Liver (tissue), 9 donors: ENCODE results near the gene SLC15A5. TPM values are rescaled to one million over a fixed set of nuclear protein-coding genes. Genes with fewer than 3 reads are reported as not detected.

Experiments used
- DNase-seq: peaks from one replicate; pipeline ENCODE4 v3.0.0-alpha.2; 2017; ENCODE audit warnings: low spot score
- H3K27ac ChIP-seq, 2 donors: one replicate each; pipeline ENCODE4 v1.7.0; 2013; ENCODE audit warnings: inconsistent platforms in 2 of 2, low read length in 2 of 2, control low read depth in 1 of 2, low read depth in 1 of 2, mild to moderate bottlenecking in 1 of 2
- H3K27me3 ChIP-seq, 4 donors: one replicate each; pipeline versions ENCODE4 v1.6.1 to v1.7.0; 2013; ENCODE audit warnings: low read length in 3 of 4, inconsistent platforms in 1 of 4, mild to moderate bottlenecking in 1 of 4, moderate library complexity in 1 of 4; ENCODE audit not compliant: control insufficient read depth in 4 of 4, insufficient read depth in 4 of 4
- H3K36me3 ChIP-seq, 4 donors: one replicate each; pipeline versions ENCODE4 v1.6.1 to v1.7.0; 2013; ENCODE audit warnings: low read length in 3 of 4, mild to moderate bottlenecking in 3 of 4, low read depth in 1 of 4, moderate library complexity in 1 of 4; ENCODE audit not compliant: control insufficient read depth in 4 of 4, insufficient read depth in 3 of 4
- H3K4me1 ChIP-seq, 4 donors: one replicate each; pipeline versions ENCODE4 v1.6.1 to v1.7.0; 2013; ENCODE audit warnings: low read length in 3 of 4, mild to moderate bottlenecking in 3 of 4, moderate library complexity in 1 of 4; ENCODE audit not compliant: control insufficient read depth in 4 of 4, insufficient read depth in 4 of 4
- H3K4me3 ChIP-seq, 3 donors: one replicate each; pipeline versions ENCODE4 v1.6.1 to v1.7.0; 2013; ENCODE audit warnings: low read length in 3 of 3, control low read depth in 1 of 3, low read depth in 1 of 3, mild to moderate bottlenecking in 1 of 3
- H3K9ac ChIP-seq, 2 donors: one replicate each; pipeline ENCODE4 v1.7.0; 2013; ENCODE audit warnings: low read length in 2 of 2, mild to moderate bottlenecking in 2 of 2, moderate library complexity in 2 of 2, control low read depth in 1 of 2, low read depth in 1 of 2
- H3K9me3 ChIP-seq, 4 donors: one replicate each; pipeline versions ENCODE4 v1.6.1 to v1.7.0; 2013; ENCODE audit warnings: low read length in 3 of 4; ENCODE audit not compliant: control insufficient read depth in 4 of 4
- EGR1 ChIP-seq, 2 donors: IDR thresholded peaks; 2 replicates each; pipeline ENCODE4 v1.6.1; 2016 to 2018; ENCODE audit warnings: antibody characterized with exemption in 2 of 2, low read depth in 2 of 2
- FOXA1 ChIP-seq: IDR thresholded peaks from 2 replicates; pipeline ENCODE4 v1.6.1; 2016; ENCODE audit warnings: antibody characterized with exemption
- FOXA2 ChIP-seq: IDR thresholded peaks from 2 replicates; pipeline ENCODE4 v1.6.1; 2016; ENCODE audit warnings: antibody characterized with exemption
- GABPA ChIP-seq, 2 donors: IDR thresholded peaks in 1 of 2; conservative IDR thresholded peaks in 1 of 2; 2 replicates each; pipeline ENCODE4 v1.6.1; 2016; ENCODE audit warnings: antibody characterized with exemption in 2 of 2, mild to moderate bottlenecking in 1 of 2, moderate library complexity in 1 of 2
- HNF4A ChIP-seq, 2 donors: conservative IDR thresholded peaks; 2 replicates each; pipeline ENCODE4 v1.6.1; 2016; ENCODE audit warnings: antibody characterized with exemption in 2 of 2, mild to moderate bottlenecking in 2 of 2
- JUND ChIP-seq, 2 donors: IDR thresholded peaks; 2 replicates each; pipeline ENCODE4 v1.6.1; 2016; ENCODE audit warnings: antibody characterized with exemption in 2 of 2
- MAX ChIP-seq: IDR thresholded peaks from 2 replicates; pipeline ENCODE4 v1.6.1; 2016; ENCODE audit warnings: antibody characterized with exemption
- NR2F2 ChIP-seq: IDR thresholded peaks from 2 replicates; pipeline ENCODE4 v1.6.1; 2016; ENCODE audit warnings: antibody characterized with exemption
- RAD21 ChIP-seq, 2 donors: IDR thresholded peaks; 2 replicates each; pipeline ENCODE4 v1.6.1; 2016; ENCODE audit warnings: antibody characterized with exemption in 2 of 2, mild to moderate bottlenecking in 2 of 2
- RXRA ChIP-seq, 2 donors: IDR thresholded peaks; 2 replicates each; pipeline ENCODE4 v1.6.1; 2017 to 2018; ENCODE audit warnings: antibody characterized with exemption in 2 of 2, mild to moderate bottlenecking in 1 of 2
- SP1 ChIP-seq: IDR thresholded peaks from 2 replicates; pipeline ENCODE4 v1.6.1; 2018; ENCODE audit warnings: antibody characterized with exemption, mild to moderate bottlenecking
- TAF1 ChIP-seq: conservative IDR thresholded peaks from 2 replicates; pipeline ENCODE4 v1.6.1; 2016; ENCODE audit warnings: antibody characterized with exemption, mild to moderate bottlenecking
- YY1 ChIP-seq: IDR thresholded peaks from 2 replicates; pipeline ENCODE4 v1.6.1; 2016; ENCODE audit warnings: antibody characterized with exemption, mild to moderate bottlenecking
- WGBS: extraction: QIAGEN DNeasy Blood & Tissue Kit; methylation state at CpG from one replicate; pipeline ENCODE4 v1.1.7; 2013; 5-methylcytosine and 5-hydroxymethylcytosine counted together
- polyA plus RNA-seq, 2 donors: library from polyadenylated mRNA; stranded (reverse) in 1 of 2; unstranded in 1 of 2; fragments of 200-250 nt in 1 of 2; fragments of >200 nt in 1 of 2; fragmentation: Nextera tagmentation in 1 of 2; extraction: Ambion mirVana in 1 of 2; gene quantifications; one replicate each; pipeline versions ENCODE4 v1.2.1 to v1.2.3, GENCODE V29; 2013 to 2015
- total RNA-seq, 2 donors: library from RNA; depleted of rRNA; stranded (reverse); fragments of >200 nt; gene quantifications; one replicate each; pipeline ENCODE4 v1.2.3, GENCODE V29; 2014
- TF ChIP-seq, protein P1 (sequence below): IDR thresholded peaks from 2 replicates; pipeline ENCODE4 v1.6.1; 2016; ENCODE audit warnings: antibody characterized with exemption
- TF ChIP-seq, protein P2 (sequence below): IDR thresholded peaks from 2 replicates; pipeline ENCODE4 v1.6.1; 2016; ENCODE audit warnings: antibody characterized with exemption, mild to moderate bottlenecking
- TF ChIP-seq, protein P3 (sequence below): fragments of 150-350 bp; IDR thresholded peaks from 2 replicates; pipeline ENCODE4 v1.5.1; 2017; ENCODE audit warnings: improper control_type of control experiment, low read depth, low read length; ENCODE audit not compliant: missing input control
- donor health status: healthy.
- donor health status: healthy.
- donor health status: healthy.
- donor health status: healthy.
- donor health status: healthy.

Gene SLC15A5
- total and polyA plus RNA-seq, 4 donors, result not detected

DNA sequence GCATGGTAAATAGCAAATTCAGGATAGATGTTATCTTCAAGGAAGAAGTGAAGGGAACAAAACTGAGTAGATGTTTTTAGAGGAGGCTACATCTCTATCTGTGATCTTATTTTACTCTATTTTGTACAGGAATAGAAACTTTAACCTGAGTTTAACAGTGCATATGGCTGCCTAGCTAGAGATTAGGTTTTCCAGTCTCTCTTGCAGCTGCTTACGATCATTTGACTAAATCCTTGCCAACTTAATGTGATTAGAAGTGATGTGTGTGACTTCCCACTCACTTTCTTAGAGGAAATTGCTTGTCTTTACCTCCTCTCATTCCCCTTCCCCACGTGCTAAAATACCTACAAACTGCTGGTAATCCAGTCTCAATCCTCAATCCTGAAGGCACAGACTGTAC is 26.5 kb upstream of the SLC15A5 start:
- no peaks in the 10 kb centered on the region for H3K36me3 ChIP-seq
- H3K27me3 ChIP-seq, result no peaks in the 10 kb centered on the region
- 58% methylated on average over 2 of the region's 2 CpGs for WGBS
- TF ChIP-seq RAD21 (IDR thresholded peaks at IDR 0.05), result no peak
- TF ChIP-seq MAX, result no peak
- TF ChIP-seq FOXA2, result no peak
- no peak for TF ChIP-seq GABPA (IDR thresholded peaks at IDR 0.05 in 1 of 2, conservative IDR thresholded peaks at IDR 0.05 in 1 of 2)
- no peak for TF ChIP-seq NR2F2
- TF ChIP-seq EGR1 (IDR thresholded peaks at IDR 0.05; ENCODE audit: low read depth in 2 of 2), result no peak
- TF ChIP-seq, protein P1, sequence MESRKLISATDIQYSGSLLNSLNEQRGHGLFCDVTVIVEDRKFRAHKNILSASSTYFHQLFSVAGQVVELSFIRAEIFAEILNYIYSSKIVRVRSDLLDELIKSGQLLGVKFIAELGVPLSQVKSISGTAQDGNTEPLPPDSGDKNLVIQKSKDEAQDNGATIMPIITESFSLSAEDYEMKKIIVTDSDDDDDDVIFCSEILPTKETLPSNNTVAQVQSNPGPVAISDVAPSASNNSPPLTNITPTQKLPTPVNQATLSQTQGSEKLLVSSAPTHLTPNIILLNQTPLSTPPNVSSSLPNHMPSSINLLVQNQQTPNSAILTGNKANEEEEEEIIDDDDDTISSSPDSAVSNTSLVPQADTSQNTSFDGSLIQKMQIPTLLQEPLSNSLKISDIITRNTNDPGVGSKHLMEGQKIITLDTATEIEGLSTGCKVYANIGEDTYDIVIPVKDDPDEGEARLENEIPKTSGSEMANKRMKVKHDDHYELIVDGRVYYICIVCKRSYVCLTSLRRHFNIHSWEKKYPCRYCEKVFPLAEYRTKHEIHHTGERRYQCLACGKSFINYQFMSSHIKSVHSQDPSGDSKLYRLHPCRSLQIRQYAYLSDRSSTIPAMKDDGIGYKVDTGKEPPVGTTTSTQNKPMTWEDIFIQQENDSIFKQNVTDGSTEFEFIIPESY, result no peak
- TF ChIP-seq RXRA (IDR thresholded peaks at IDR 0.05), result no peak
- TF ChIP-seq, protein P2, sequence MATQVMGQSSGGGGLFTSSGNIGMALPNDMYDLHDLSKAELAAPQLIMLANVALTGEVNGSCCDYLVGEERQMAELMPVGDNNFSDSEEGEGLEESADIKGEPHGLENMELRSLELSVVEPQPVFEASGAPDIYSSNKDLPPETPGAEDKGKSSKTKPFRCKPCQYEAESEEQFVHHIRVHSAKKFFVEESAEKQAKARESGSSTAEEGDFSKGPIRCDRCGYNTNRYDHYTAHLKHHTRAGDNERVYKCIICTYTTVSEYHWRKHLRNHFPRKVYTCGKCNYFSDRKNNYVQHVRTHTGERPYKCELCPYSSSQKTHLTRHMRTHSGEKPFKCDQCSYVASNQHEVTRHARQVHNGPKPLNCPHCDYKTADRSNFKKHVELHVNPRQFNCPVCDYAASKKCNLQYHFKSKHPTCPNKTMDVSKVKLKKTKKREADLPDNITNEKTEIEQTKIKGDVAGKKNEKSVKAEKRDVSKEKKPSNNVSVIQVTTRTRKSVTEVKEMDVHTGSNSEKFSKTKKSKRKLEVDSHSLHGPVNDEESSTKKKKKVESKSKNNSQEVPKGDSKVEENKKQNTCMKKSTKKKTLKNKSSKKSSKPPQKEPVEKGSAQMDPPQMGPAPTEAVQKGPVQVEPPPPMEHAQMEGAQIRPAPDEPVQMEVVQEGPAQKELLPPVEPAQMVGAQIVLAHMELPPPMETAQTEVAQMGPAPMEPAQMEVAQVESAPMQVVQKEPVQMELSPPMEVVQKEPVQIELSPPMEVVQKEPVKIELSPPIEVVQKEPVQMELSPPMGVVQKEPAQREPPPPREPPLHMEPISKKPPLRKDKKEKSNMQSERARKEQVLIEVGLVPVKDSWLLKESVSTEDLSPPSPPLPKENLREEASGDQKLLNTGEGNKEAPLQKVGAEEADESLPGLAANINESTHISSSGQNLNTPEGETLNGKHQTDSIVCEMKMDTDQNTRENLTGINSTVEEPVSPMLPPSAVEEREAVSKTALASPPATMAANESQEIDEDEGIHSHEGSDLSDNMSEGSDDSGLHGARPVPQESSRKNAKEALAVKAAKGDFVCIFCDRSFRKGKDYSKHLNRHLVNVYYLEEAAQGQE, result no peak
- TF ChIP-seq HNF4A (conservative IDR thresholded peaks at IDR 0.05), result no peak
- TF ChIP-seq, protein P3, sequence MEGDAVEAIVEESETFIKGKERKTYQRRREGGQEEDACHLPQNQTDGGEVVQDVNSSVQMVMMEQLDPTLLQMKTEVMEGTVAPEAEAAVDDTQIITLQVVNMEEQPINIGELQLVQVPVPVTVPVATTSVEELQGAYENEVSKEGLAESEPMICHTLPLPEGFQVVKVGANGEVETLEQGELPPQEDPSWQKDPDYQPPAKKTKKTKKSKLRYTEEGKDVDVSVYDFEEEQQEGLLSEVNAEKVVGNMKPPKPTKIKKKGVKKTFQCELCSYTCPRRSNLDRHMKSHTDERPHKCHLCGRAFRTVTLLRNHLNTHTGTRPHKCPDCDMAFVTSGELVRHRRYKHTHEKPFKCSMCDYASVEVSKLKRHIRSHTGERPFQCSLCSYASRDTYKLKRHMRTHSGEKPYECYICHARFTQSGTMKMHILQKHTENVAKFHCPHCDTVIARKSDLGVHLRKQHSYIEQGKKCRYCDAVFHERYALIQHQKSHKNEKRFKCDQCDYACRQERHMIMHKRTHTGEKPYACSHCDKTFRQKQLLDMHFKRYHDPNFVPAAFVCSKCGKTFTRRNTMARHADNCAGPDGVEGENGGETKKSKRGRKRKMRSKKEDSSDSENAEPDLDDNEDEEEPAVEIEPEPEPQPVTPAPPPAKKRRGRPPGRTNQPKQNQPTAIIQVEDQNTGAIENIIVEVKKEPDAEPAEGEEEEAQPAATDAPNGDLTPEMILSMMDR, result no peak
- TF ChIP-seq SP1, result no peak
- H3K4me1 ChIP-seq, result no peaks in the 10 kb centered on the region
- no peak overlapping the region for H3K9ac ChIP-seq
- no peak overlapping the region for H3K27ac ChIP-seq
- peaks cover 0 to 5% (median under 1%) of the 10 kb centered on the region in 4 donors for H3K9me3 ChIP-seq
- DNase-seq, result no peak
- H3K4me3 ChIP-seq, result no peak overlapping the region

DNA sequence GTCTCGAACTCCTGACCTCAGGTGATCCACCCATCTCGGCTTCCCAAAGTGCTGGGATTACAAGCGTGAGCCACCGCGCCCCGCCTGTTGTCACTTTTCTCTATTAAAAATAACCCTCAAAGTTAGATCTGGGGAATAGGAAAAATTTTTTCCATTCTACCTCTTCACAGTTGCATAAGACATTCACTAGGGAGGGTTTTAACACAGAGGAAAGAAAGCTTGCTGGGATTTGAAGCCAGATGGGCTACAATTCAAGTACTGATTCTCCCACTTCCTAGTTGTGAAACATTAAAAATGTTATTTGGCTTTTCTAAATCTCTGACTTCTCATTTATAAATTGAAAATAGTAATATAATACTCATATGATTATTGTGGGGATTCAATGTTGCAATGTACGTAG is 23.3 kb upstream of the SLC15A5 start:
- H3K4me3 ChIP-seq, result no peak overlapping the region
- H3K9ac ChIP-seq, result no peak overlapping the region
- TF ChIP-seq YY1 (no peak), FOXA2 (no peak), RAD21 (IDR thresholded peaks at IDR 0.05) (no peak), HNF4A (conservative IDR thresholded peaks at IDR 0.05) (no peak), TAF1 (no peak), JUND (IDR thresholded peaks at IDR 0.05) (no peak), FOXA1 (no peak), RXRA (IDR thresholded peaks at IDR 0.05) (no peak), EGR1 (IDR thresholded peaks at IDR 0.05; ENCODE audit: low read depth in 2 of 2) (no peak), GABPA (IDR thresholded peaks at IDR 0.05 in 1 of 2, conservative IDR thresholded peaks at IDR 0.05 in 1 of 2) (no peak), MAX (no peak)
- TF ChIP-seq, protein P3, result no peak
- TF ChIP-seq, protein P1, result no peak
- no peaks in the 10 kb centered on the region for H3K36me3 ChIP-seq
- 87% methylated on average over 7 of the region's 7 CpGs for WGBS
- no peaks in the 10 kb centered on the region for H3K27me3 ChIP-seq
- H3K27ac ChIP-seq, result no peak overlapping the region
- H3K4me1 ChIP-seq, result no peaks in the 10 kb centered on the region
- no peak for DNase-seq
- no peaks in the 10 kb centered on the region for H3K9me3 ChIP-seq
